Measurements from ENCODE around the gene LYSMD1.

Gene LYSMD1

DNA sequence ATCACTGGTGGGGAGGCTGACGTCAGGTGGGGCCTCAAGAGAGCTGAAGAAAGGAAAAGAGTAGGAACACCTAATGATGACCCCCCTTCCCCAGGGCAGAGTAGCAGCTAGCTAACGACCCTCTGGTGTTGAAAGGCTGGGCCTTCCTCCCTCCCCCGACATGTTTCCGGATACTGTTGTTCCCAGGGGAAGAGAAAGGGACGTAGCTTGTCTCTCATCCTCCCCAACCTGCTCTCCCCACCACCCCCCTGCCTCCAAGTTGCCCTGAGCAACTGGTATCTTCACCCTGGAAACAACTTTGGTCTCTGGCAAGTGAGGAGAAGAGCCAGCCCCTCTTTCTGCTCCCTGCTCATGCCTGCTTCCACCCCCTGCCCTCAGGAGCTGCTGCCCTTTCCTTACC lies 21.7 kb downstream of the LYSMD1 start:
- no peak for ATAC-seq
- TF ChIP-seq CREB5 (CRISPR knock-in tag; IDR thresholded peaks at IDR 0.05; ENCODE audit: low read depth) (no peak), ZNF565 (CRISPR knock-in tag; conservative IDR thresholded peaks at IDR 0.05; ENCODE audit: low read depth) (no peak), RARB (CRISPR knock-in tag; IDR thresholded peaks at IDR 0.05) (no peak), PATZ1 (CRISPR knock-in tag; IDR thresholded peaks at IDR 0.05; ENCODE audit: borderline replicate concordance) (no peak), ZFP30 (CRISPR knock-in tag; IDR thresholded peaks at IDR 0.05) (no peak), ISL1 (CRISPR knock-in tag; IDR thresholded peaks at IDR 0.05) (no peak), TSHZ2 (CRISPR knock-in tag; IDR thresholded peaks at IDR 0.05) (no peak), CSDC2 (CRISPR knock-in tag; IDR thresholded peaks at IDR 0.05) (no peak), ZNF70 (CRISPR knock-in tag; IDR thresholded peaks at IDR 0.05) (no peak), BACH2 (CRISPR knock-in tag; IDR thresholded peaks at IDR 0.05; ENCODE audit: borderline replicate concordance) (no peak), ZC3H10 (CRISPR knock-in tag; IDR thresholded peaks at IDR 0.05) (no peak)
- TF ChIP-seq, protein P1, sequence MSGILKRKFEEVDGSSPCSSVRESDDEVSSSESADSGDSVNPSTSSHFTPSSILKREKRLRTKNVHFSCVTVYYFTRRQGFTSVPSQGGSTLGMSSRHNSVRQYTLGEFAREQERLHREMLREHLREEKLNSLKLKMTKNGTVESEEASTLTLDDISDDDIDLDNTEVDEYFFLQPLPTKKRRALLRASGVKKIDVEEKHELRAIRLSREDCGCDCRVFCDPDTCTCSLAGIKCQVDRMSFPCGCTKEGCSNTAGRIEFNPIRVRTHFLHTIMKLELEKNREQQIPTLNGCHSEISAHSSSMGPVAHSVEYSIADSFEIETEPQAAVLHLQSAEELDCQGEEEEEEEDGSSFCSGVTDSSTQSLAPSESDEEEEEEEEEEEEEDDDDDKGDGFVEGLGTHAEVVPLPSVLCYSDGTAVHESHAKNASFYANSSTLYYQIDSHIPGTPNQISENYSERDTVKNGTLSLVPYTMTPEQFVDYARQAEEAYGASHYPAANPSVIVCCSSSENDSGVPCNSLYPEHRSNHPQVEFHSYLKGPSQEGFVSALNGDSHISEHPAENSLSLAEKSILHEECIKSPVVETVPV (CRISPR knock-in tag; IDR thresholded peaks at IDR 0.05) = no peak

GRCh38 chr1:151143057-151143435 lies 22.7 kb downstream of the LYSMD1 start:
- ATAC-seq = no peak
- TF ChIP-seq, protein P1 (CRISPR knock-in tag; IDR thresholded peaks at IDR 0.05) = no peak
- no peak for TF ChIP-seq BACH2 (CRISPR knock-in tag; IDR thresholded peaks at IDR 0.05; ENCODE audit: borderline replicate concordance)
- TF ChIP-seq POU6F1 (CRISPR knock-in tag; IDR thresholded peaks at IDR 0.05; ENCODE audit: borderline replicate concordance, low read depth) = no peak

- ATAC-seq = no peak
Observed at GRCh38 chr1:151142411-151143056, 23.2 kb downstream of the LYSMD1 start.

More at GRCh38 chr1:151142411-151143056, 23.2 kb downstream of the LYSMD1 start:
- no peak for TF ChIP-seq ZNF8 (CRISPR knock-in tag; IDR thresholded peaks at IDR 0.05)
- no peak for TF ChIP-seq TSHZ2 (CRISPR knock-in tag; IDR thresholded peaks at IDR 0.05)
- no peak for TF ChIP-seq RARB (CRISPR knock-in tag; IDR thresholded peaks at IDR 0.05)

Measured in SK-N-SH treated with all-trans-retinoic acid at 6 μM for 48 hours (cell line).